ENCODE measurements around the gene CCNQ.
"Not testable (repeated sequence)": the region's sequence is repeated elsewhere in the genome, so short reads cannot be mapped to it uniquely, and the experiment has no call there.

CCNQ gene

GRCh38 chrX:153624196-153625091, 25.5 kb upstream of the CCNQ start:
- DNase-seq (ENCODE audit: low read depth, low spot score) = no peak
- no peak overlapping the region for H3K27ac ChIP-seq

GRCh38 chrX:153623310-153624029, 24.5 kb upstream of the CCNQ start:
- no peak for DNase-seq (ENCODE audit: low read depth, low spot score)

GRCh38 chrX:153622661-153623309, 23.8 kb upstream of the CCNQ start:
- no peak for DNase-seq (ENCODE audit: low read depth, low spot score)
- H3K27ac ChIP-seq = no peak overlapping the region

More at GRCh38 chrX:153623310-153624029, 24.5 kb upstream of the CCNQ start:
- H3K27ac ChIP-seq = no peak overlapping the region

DNA sequence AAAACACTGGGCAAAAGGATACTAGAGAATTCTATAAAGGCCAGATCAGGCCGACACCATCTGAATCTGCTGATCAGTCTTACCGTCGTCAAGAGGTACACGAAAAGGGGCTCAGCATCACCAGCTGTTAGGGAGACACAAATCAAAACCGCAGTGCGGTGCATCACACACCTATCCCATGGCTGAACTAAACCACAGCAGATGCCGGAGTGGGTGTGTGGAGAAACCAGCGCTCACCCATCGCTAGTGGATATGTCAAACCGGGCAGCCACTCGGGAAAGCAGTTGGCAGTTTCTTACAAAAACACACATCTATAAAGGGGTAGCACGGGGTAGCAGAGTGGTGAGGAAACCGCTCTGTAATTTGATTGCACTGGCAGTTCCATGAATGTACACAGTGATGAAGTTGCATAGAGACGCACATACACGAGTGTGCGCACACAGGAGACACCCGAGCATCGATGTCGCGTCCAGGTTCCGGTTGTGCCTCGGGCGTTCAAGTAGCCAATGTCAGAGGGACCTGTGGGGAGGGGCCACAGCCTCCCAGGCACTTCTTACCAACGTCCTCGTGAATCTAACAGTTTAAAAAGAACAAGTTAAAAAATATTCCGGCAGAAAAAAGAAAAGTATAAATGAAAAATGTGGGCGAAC, 23.1 kb upstream of the CCNQ start:
- no peak for DNase-seq (ENCODE audit: low read depth, low spot score)
- no peak overlapping the region for H3K27ac ChIP-seq

DNA sequence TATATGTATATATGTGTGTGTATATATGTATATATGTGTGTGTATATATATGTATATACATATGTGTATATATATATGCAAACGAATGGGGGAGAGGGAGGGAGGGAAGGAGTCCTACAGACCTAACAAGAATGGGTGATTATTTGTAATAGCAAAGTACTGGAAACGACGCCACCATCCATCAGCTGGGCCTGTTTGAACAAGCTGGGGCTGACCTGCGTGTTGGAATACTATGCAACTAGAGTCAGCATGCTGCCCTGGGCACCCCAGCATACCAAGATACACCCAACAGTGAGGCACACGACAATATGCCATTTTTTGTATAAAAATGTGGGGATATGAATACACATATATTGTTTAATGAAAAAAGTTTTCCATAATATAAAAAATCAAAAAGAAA, 21.6 kb upstream of the CCNQ start:
- no peak overlapping the region for H3K27ac ChIP-seq
- no peak for DNase-seq (ENCODE audit: low read depth, low spot score)

- no peak overlapping the region for H3K27ac ChIP-seq
- no peak for DNase-seq (ENCODE audit: low read depth, low spot score)
Measured at GRCh38 chrX:153614818-153615217, 15.9 kb upstream of the CCNQ start.

DNA sequence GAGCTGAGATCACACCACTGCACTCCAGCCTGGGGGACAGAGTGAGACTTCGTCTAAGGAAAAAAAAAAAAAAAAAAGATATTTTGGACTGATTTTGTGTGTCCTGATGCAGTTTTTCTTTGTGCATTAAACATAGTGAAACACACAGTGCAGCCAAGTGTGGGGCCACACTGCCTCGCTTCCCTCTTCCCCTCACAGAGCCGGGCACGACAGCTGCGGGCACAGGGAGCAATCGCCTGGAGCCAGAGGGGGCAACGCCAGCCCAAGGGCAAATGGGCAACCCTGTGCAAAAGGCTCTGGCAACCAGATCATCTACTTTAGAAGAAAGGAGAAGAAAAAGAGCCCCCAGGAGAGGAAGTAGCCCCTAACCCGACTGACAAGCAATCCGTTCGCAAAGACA, 13.5 kb upstream of the CCNQ start:
- H3K27ac ChIP-seq = no peak overlapping the region
- no peak for DNase-seq (ENCODE audit: low read depth, low spot score)

- no peak for DNase-seq (ENCODE audit: low read depth, low spot score)
- no peak overlapping the region for H3K27ac ChIP-seq
Measured at GRCh38 chrX:153611298-153612095, 12.6 kb upstream of the CCNQ start.

DNA sequence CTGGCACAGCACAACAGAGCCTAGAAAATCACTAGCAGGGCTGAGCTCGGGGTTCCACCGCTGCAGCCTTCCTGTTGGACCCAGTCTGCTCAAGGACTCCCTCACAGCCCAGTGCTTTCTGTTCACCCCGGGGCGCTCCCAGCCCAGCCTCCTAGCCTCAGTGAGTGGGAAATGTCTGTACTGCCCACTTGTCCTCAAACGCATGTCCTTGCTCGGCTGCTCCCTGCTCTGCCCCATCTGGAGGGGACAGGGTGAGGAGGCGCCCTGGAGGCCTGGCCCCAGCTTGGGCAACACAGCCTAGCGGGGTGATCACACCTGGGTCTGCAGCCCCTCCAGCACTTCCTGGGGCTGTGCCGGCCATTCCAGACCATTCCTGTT, 11.9 kb upstream of the CCNQ start:
- H3K27ac ChIP-seq = no peak overlapping the region
- no peak for DNase-seq (ENCODE audit: low read depth, low spot score)

GRCh38 chrX:153609917-153610835, 11.2 kb upstream of the CCNQ start:
- H3K27ac ChIP-seq = no peak overlapping the region
- DNase-seq (ENCODE audit: low read depth, low spot score) = no peak

DNA sequence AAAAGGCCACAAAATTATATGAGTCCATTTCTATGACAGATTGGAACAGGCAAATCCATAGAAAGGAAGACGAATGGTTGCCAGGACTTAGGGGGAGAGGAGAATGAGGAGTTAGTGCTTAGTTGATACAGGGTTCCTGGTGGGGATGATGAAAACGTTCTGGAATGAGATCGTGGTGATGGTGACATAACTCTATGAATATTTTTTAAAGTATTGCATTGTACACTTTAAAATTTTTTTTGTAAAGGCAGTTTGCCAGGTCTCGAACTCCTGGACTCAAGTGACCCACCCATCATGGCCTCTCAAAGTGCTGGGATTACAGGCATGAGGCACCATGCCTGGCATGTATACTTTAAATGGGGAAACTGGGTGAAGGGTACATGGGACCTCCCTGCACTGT, 9.9 kb upstream of the CCNQ start:
- no peak overlapping the region for H3K27ac ChIP-seq
- DNase-seq (ENCODE audit: low read depth, low spot score) = no peak

- H3K27ac ChIP-seq = no peak overlapping the region
- no peak for DNase-seq (ENCODE audit: low read depth, low spot score)
Measured at GRCh38 chrX:153608376-153608775, 9.4 kb upstream of the CCNQ start.

DNA sequence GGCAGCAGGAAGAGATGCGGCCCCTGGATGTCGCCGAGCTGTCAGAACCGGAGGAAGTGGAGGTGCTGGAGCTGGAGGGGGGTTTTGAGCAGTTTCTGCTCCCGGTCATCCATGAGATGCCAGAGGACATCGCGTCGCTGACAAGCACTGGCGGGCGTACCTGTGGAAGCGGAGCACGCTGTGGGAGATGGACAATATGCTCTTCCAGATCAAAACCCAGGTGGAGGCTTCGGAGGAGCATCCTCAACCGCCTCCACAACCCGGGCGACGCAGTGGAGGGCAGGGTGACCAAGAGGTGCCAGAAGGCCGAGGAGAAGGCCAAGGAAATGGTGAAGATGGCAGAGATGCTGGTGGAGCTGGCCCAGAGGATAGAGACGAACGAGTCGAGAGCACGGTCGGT, 7.6 kb upstream of the CCNQ start:
- no peak overlapping the region for H3K27ac ChIP-seq
- no peak for DNase-seq (ENCODE audit: low read depth, low spot score)

GRCh38 chrX:153604666-153605380, 5.9 kb upstream of the CCNQ start:
- H3K27ac ChIP-seq; DNase-seq (ENCODE audit: low read depth, low spot score): not testable (repeated sequence)

- no peak for DNase-seq (ENCODE audit: low read depth, low spot score)
Measured at GRCh38 chrX:153603131-153603656, 4.3 kb upstream of the CCNQ start.

GRCh38 chrX:153602601-153603000, 3.7 kb upstream of the CCNQ start:
- H3K27ac ChIP-seq = no peak overlapping the region
- no peak for DNase-seq (ENCODE audit: low read depth, low spot score)

More at GRCh38 chrX:153603131-153603656, 4.3 kb upstream of the CCNQ start:
- no peak overlapping the region for H3K27ac ChIP-seq

- DNase-seq (ENCODE audit: low read depth, low spot score) = no peak
- H3K27ac ChIP-seq = no peak overlapping the region
Measured at GRCh38 chrX:153601511-153602110, 2.7 kb upstream of the CCNQ start.

Measured in epithelial cell of prostate (primary cell).